Mucosa of gallbladder (tissue), 1 donor: ENCODE results near the gene HACD4. TPM values are rescaled to one million over a fixed set of nuclear protein-coding genes. Genes with fewer than 3 reads are reported as not detected.
"Not testable (repeated sequence)": the region's sequence is repeated elsewhere in the genome, so short reads cannot be mapped to it uniquely, and the experiment has no call there.

Source experiments
- DNase-seq: peaks from one replicate; pipeline ENCODE4 v3.0.0-alpha.2; 2020; ENCODE audit warnings: low spot score
- total RNA-seq: library from RNA; stranded (reverse); gene quantifications from one replicate; pipeline ENCODE4 v1.2.1, GENCODE V29; 2021
- donor health status: DM: no; HTN: no; CAD: no.

HACD4 gene
- total RNA-seq, 1 donor from 2014 or later = 2.8 TPM

DNA sequence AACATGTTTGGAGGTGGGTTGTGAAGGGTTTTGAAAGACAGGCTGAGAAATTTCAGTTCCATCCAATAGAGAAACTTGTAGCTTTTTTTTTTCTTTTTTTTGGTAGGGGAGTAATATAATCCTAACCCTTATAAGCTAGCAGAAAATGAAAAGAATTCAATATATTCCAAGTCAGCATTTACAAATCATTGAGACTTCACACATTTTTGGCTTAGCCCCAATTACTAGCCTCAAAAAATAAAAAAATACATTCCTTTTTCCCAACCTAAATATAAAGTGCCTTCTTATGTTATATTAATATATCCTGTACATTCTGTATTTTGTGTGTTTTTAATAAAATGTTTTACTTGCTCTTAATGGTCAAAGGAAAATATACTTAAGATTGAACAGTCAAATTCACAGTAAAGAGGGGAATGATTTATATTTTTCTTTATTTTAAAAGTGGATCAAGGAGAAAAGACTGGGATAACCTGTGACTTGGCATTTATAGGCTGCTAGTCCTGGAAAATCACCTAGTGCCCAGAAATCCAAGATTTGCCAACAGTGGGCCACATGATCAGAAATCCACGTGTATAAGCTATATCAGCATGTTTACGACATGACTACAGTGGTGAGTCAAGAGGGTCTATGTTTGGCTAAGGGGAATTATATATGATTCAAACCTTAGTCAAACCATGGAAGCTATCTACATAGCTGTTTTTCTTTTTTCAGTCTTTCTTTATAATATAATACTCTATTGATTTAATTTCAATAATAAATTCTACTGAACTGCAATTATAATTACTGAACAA lies 14.5 kb downstream of the HACD4 start:
- no peak for DNase-seq

DNA sequence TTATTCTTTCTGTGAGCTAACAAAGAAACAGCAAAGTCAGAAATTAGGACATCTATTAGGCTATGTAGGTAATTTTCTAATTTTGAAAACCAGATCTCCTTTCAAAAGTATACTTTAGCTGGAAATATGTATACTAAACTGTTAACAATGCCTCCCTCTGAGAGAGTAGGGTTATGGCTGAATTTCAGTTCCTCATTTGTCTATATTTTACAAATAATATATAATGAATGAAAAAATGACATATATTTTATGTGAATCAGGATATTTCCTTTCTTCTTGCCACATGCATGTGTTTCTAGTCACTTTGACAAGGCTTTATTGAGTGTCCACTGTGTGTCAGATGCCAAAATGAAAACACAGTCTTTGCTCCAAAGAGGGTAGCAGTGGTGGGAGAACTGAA lies 15.4 kb downstream of the HACD4 start:
- no peak for DNase-seq

DNA sequence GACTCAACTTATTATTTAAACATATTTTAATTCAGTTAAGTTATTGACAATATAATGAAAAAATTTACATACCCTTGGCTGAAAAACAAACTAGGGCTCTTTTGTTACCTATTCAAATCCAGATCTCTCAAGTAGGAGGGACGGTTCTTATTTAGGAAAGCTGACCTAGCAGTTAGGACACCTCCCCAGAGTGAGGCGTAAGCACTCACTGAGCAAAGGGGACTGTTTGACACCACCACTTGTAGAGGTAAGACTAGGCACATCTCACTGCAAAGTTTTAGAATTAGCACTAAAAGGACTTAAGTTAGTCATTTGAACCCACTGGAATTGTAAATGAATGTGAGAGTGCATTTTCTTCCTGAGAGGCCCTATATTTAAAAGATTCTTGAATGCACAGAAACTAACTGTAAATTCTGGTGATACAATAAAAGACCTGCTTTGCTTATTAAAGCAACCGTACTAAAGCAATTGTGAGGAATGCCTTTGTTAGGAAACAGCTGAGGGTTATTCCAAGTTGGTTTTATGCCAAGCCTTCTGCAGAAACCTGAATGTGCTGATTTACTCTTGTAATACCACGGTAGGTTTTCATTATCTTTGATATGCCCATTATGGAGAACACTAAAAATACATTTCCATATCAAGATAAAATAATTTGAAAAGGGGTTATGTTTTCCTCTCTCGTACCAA lies 16.2 kb downstream of the HACD4 start:
- DNase-seq = no peak

DNA sequence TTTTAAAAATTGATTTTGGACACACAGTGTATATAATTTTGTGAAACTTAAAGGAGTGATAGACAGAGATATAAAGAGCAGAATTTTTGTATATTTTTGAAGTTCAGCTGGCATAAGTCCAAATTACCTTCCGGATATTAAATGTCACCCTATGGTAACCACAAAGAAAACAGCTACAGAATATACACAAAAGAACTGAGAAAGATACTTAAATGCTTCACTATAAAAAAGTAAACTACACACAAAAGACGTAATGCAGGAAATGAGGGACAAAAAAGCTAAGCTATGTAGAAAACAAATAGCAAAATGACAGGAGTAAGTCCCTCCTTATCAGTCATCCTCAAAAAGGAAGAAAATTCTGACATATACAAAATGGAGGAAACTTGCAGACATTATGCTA lies 29.4 kb downstream of the HACD4 start:
- no peak for DNase-seq

DNA sequence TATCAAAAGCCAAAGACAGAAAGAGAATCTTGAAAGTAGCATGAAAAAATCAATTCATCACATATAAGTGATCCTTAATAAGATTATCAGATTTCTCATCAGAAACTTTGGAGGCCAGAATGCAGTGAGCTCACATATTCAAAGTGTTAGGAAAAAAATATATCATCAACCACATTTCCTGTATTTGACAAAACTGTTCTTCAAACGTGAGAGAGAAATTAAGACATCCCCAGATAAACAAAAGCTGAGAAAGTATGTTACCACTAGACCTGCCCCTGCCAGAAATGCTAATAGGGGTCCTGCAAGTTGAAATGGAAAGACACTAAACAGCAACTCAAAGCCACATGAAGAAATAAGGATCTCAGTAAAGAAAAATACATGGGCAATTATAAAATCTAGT lies 29.9 kb downstream of the HACD4 start:
- no peak for DNase-seq

DNA sequence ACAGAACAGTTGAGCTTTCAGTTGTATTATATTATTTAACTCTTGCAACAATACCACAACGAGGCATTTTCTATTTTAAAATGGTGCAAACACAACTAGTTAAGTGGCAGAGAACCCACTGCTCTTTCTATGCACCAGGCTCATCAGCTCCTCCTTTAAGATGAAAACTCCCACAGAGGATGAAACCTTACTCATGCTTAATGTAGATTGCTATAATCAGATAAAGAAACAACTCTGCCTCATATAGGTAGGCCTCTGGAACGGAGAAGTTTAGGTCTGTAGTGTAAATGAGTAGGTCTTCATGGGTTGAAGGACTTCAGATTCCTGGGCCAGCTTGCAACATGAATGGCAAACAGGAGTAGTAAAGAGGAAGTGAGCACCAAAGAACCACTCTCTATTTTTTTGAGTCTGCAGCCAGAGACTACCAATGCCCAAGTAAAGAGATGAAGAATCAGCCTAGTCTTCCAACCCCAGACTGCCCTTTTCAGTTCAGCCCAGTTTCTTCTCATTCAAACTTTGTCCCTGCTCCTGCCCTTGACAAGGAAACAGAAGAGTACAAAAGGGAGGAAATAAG lies 33.9 kb downstream of the HACD4 start:
- DNase-seq = no peak

DNA sequence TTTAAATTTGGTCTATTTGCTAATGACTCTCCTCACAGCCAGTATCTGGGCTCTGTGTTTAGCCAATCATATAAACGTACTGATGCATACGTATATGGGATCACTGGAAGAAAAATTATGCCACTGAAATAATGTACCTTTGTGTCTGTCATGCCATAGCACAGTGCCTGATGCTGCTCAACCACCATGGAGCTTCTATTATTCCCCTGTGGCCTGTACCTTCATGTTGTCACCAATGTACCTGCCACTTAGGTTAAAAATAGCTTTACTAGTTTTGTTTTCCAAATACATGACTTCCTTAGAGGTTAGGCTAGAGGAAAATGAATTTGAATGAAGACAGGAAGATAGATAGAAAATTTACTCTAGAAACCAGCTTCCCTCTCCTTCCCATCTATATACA lies 34.6 kb downstream of the HACD4 start:
- DNase-seq = no peak

DNA sequence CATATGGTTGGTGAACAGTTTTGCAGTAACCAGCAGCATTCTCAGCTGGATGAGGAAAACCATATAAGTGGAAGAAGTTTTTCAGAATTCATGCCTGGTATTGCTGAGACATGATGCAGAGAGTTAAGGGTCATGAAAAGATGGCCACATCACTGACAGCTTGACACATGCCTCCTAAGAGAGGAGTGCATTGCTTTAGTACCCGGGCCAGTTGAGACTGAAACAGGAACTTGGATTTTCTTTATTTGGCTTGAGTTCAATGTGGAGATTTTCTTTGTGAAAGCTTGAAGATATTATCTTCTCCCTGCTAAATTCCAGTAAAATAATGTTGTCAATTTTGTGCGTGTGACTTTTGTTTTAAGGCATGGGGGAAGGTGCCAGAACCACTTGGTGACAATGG lies 35.8 kb downstream of the HACD4 start:
- no peak for DNase-seq

DNA sequence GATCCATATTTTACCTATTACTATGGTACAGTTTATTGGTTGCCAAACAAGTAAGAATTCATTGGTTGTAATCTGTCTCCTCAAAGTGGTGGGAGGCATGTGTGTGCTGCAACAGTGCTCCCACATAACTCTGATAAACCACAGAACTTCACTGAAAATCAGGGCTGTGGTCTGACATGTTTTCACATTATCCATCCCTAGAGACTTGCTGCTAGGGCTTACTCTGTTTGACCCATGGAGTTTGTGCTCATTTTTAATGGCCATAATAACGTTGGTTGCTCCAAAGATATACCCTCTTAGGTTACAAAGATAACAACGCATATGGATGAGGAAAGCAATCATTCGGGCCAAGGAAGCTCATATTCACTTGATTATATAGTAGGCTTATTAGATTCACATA lies 37.0 kb downstream of the HACD4 start:
- no peak for DNase-seq

DNA sequence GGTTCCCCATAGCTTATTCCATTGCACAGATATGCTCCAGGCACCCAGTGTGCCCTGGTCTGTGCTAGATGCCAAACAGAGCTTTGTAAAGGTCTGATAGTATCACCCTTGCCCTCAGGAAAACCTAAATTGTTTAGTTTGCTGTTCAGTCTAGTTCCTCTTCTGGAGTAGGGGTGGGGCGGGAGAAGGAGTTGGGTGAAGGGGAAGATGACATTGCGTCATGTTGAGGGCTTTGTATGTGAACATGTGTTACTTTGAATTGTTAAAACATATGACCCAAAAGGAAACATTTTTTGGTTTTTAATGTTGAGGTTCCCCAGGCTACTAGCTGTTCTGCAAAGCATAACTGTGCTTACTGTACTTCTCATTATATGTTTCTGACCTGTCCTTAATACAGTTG lies 40.6 kb downstream of the HACD4 start:
- peak; percentile 20 for DNase-seq

DNA sequence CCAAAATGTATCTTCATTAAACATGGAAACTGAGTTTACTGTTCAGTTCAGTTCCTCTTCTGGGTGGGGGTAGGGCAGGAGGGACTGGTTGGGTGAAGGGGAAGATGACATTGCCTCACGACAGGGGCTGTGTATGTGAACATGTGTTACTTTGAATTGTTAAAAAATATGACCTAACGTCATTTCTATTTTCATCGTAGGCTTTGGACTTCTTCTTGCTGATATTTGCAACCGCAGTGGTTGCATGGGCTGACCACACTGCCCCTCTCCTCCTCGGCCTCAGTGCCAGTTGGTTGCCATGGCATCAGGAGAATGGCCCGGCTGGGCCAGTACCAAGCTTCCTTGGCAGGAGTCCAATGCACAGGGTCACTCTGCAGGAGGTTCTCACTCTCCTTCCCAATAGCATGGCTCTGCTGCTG lies 41.5 kb downstream of the HACD4 start:
- peak; percentile 34 for DNase-seq

DNA sequence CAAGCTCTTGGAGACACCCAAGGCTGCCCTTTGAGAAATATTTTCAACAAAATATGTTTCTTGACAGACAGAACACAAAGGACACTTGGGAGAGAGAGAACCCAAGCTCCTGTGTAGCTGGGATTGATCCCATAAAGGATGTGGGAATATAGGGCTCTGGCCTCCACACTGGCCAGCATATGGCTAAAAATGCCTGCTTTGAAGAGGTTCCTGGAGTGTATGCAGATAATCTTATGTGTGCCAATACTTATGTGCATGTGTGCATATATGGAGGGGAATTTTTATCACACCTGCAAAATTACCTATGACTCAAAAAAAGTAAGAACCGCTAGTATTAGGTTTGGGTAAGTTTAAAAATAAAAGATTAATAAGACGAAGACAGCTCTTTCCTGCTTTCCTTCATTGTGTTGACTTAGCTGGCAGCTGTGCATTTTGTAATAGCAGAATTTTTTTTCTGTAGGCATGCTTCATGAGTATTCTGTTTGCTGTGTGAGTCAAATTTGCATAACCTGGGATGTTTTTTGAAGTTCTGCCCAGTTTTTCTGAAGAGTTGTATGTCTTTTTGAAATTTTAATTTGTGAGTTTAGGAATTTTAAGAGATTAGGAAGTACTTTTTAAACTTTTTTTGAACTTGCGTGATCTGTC lies 42.6 kb downstream of the HACD4 start:
- DNase-seq = no peak

DNA sequence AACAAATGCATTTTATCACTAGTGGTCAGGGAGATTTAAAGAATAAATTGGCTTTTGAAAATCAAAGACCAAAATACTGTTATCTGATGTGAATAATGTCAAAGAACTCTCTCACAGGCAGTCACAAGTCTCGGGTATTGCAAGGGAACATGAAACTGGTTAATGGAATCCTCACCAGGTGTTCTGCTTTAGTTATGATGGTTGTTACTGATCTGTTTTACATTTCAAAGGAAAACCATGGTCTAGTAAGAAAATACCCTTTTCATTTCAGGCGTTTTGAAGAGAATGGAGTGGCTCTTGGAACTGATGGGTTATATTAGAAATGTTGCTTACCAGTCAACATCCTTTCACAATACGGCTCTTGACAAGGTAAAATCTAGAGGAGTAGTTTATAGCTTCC lies 43.4 kb downstream of the HACD4 start:
- no peak for DNase-seq

DNA sequence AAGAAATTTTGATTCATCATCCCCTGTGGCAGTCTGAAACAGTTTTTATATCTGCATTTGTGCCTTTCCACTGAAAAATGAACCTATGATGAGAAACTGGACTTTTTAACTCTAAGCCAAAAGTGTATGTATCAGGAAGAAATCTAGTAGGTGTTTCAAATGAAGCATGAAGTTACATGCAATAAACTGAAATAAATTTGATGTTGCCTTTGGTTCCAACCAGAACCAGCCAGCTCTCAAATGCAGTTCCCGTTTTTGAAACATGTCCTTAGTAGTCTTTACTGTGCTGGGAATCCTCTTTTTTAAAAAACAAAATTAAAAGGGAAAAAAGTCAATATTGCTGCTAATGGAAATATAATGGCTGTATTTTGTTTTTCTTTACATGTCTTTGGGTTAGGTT lies 43.9 kb downstream of the HACD4 start:
- DNase-seq = no peak

DNA sequence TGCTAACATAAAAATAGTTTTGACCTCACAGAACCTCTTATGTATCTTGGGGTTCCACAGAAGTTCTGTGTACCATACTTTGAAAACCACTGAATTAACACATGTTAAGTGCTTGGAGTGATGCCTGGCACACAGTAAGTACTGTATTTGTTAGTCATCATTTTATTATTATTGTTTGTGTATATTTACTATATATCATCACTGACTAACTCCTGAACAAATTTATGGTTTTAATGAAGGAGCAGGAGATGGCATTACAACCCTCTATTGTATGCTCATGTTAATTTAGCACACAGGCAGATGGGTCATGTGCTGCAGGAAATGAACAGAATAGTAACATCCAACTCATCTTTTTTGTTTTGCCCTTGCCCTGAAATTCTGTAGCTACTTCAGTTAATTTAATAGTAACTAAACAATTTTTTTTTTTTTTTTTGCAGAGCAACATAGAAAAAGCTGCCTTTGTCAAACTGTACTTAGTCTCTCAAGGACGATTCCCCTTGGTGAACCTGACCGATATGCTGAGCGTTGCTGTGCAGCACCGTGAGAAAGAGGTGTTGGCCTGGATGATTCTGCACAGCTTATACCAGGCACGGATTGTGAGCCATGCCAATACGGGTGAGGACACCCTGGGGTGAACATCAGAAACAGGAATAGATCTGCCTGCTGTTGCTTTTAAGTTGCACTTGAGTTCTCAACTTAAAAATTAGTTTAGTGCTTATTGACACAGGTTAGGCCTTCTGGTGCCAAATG lies 45.4 kb downstream of the HACD4 start:
- DNase-seq = no peak

DNA sequence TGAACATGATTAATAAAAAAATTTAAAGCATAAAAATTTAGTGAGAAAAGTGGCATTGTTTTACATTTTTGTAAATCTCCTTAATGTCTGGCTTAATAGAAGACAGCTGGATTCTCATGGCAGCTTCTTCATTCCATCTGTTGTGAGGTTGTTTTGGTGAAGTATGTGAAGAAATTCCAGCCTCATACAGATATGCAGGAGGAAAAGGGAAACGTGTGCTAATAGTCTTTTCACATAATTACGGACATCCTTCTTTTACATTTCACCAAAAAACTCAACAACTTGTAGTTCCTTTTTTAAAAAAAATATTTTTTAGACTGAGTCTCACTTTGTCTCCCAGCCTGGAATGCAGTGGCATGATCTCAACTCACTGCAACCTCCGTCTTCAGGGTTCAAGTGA lies 46.9 kb downstream of the HACD4 start:
- no peak for DNase-seq

DNA sequence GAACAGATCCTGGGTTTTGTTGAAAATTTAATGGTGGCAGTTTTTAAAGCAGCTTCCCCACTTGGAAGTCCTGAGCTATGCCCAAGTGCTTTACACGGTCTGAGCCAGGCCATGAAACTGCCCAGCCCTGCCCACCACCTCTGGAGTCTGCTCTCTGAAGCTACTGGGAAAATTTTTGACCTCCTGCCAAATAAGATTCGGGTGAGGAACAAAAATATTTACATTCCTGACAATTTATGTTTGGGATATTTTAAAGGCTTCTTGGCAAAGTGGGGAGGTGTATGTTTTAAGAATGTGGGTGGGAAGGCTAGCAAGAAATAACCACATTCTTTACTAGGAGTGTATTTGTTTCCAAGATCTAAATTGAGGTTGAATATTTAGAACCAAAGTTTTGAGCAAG lies 50.0 kb downstream of the HACD4 start:
- peak; percentile 22 for DNase-seq

DNA sequence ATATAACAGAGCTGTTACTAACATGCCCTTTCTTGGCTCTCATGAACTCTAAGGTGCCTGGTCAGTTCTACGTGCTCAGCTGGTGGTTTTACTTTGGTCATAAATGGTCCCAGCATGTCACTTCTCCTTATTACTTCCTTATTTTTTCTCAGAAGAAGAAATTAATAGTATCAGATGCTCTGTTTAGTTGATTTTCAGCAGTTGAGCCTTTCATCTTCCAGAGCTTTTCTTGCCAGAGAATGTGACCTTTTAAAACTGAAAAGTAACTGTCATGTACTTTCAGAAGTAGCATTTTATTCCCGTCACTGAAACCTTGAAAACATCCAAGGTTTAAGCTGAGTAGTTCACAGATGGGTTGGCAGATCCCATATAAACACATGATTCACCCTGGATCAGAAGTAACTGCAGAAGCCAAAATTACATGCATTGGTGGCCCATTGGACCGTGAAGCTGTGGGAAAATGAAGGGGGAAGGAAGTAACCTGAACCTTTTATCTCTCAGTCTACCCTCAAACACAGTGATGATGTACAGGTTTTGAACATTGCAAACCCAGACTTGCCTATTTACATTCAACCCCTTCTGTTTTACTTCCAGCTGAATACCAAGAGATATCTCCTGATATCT lies 50.5 kb downstream of the HACD4 start:
- peak; percentile 22 for DNase-seq

DNA sequence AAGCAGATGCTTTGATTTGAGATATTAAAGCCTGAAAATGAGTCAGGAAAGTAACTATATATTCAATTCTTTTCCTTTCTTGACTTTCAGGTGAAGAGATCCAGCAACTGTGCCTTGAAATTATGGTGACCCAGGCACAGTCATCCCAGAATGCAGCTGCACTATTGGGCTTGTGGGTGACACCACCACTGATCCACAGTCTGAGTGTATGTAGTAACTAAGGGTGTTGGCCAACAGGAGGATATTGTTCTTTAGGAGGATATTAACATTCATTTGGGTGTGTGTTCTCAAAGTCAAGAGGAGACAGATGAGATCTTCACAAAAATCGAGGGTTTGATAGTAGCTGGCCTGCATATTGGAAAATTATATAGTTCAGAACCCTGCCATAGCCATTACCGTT lies 53.2 kb downstream of the HACD4 start:
- no peak for DNase-seq

DNA sequence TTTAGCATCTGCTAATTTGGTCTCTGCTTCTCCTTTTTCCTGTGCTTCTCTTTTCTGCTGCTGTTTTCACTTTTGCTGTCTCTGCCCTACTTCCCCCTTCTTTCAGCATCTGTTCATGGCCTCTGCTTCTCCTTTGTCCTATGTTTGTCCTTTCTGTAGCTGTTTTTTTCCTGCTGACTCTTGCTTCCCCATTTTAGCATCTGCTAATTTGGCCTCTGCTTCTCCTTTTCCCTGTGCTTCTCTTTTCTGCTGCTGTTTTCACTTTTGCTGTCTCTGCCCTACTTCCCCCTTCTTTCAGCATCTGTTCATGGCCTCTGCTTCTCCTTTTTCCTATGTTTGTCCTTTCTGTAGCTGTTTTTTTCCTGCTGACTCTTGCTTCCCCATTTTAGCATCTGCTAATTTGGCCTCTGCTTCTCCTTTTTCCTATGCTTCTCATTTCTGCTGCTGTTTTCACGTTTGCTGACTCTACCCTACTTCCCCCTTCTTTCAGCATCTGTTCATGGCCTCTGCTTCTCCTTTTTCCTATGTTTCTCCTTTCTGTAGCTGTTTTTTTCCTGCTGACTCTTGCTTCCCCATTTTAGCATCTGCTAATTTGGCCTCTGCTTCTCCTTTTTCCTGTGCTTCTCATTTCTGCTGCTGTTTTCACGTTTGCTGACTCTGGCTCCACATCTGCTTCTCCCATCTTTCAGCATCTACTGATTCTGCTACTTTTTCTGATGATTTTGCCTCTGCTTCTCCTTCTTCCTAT lies 57.1 kb downstream of the HACD4 start:
- DNase-seq = not testable (repeated sequence)
